GM12874 (cell line): ENCODE measurements around the gene NRGN.

Experiments
- CTCF ChIP-seq: IDR thresholded peaks from 2 replicates; pipeline ENCODE4 v1.5.1; 2011; ENCODE audit warnings: low read depth, mild to moderate bottlenecking, control low read depth, low read length, moderate library complexity; ENCODE audit not compliant: insufficient read depth

Gene NRGN

GRCh38 chr11:124748481-124749343 lies 9.0 kb downstream of the NRGN start:
- no peak for TF ChIP-seq CTCF

- no peak for TF ChIP-seq CTCF
Measured at GRCh38 chr11:124749912-124750311, 10.2 kb downstream of the NRGN start.

DNA sequence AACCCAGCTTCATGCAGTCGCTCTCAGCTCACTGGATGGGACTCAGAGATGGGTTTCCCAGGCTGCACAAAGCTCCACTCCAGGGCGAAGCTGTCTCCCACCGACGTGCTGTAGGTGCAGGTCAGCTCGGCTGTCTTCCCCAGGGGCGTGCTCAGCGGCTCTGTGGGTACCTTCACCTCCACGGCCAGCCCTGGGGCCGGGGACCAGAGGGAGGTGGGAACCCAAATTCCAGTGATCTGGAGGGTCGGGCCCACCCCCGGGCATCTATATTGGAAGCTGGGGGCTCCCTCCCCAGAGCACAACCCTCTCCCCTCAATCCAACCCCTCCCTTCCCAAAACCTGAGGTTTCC lies 11.6 kb downstream of the NRGN start:
- TF ChIP-seq CTCF = no peak

GRCh38 chr11:124751741-124752470 lies 12.2 kb downstream of the NRGN start, which contains the start of gene VSIG2:
Gene VSIG2, minus strand, starts transcription at chr11:124752255. Its CDS starts 118 bp downstream, at chr11:124752137.
- TF ChIP-seq CTCF = no peak

GRCh38 chr11:124752471-124753102 lies 12.8 kb downstream of the NRGN start:
- no peak for TF ChIP-seq CTCF

- TF ChIP-seq CTCF = no peak
Measured at GRCh38 chr11:124753205-124753604, 13.5 kb downstream of the NRGN start.

DNA sequence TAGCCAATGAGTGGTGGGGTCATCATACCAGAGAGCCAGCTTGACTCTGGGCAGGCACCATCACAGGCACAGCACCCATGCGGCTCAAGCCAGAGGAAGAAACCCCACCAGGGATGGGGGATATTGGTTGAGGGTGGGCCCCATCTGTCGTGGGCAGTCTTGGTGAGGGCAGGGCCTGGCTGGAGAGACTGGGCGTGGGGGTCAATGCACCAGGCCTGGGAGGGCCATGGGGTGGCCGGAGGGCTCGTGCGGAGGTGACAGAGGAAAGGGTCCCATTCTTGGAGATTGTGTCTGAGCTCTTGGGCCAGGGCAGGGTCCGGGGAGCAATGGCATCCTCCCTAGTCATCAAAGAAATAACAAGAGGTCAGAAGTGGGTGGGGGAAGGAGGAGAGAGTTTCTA lies 13.9 kb downstream of the NRGN start:
- TF ChIP-seq CTCF = no peak
